HL-60/S4 treated with retinoic acid at 250 ng/mL for 4 days and 3 days (cell line): Measurements from ENCODE around the gene NDUFB2.
"Not testable (repeated sequence)": the region's sequence is repeated elsewhere in the genome, so short reads cannot be mapped to it uniquely, and the experiment has no call there.

Experiments used
- in situ Hi-C: fragments of 300-500 bp; cut with MboI; formaldehyde crosslinking; loops from 2 replicates; pipeline ENCODE4 v1.7.0; 2022; ENCODE audit warnings: low sequenced_read_pairs

Gene NDUFB2

GRCh38 chr7:140696680-140697446, at the start of gene NDUFB2:
TSS of gene NDUFB2 (plus strand) at chr7:140696708. CDS start at chr7:140696745, 37 bp downstream.
- in situ Hi-C loops, result no loop called here

GRCh38 chr7:140646931-140647647, 49.4 kb upstream of the NDUFB2 start:
- in situ Hi-C loops, result no loop called here

DNA sequence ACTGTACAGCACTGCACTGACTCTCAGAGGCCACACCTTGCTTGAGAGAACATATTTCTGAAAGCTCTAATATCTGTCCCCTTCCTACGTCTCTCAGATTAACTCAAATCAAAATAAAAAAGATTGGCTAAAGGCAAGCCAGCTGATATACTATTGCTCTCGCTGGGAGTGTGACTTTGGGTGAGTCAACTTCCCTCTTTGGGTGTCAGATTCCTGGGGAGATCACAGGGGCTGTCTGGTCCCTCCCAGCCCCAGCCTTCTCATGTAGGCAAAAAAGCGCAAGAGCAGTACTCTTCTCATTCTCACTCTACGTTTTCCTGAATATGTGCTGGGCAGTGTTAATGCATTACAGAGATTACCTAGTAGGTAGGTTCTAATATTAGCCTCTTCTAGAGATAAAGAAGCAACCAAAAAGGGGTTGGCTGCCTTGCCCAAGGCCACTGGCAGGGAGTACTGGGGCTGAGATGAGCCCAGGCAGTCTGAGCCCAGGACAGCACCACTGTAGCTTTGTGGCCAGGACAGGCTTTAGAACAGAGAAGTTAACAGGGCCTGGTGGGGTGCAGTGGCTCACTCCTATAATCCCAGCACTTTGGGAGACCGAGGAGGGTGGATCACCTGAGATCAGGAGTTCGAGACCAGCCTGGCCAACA, 46.8 kb upstream of the NDUFB2 start:
- in situ Hi-C loops, result no loop called here

DNA sequence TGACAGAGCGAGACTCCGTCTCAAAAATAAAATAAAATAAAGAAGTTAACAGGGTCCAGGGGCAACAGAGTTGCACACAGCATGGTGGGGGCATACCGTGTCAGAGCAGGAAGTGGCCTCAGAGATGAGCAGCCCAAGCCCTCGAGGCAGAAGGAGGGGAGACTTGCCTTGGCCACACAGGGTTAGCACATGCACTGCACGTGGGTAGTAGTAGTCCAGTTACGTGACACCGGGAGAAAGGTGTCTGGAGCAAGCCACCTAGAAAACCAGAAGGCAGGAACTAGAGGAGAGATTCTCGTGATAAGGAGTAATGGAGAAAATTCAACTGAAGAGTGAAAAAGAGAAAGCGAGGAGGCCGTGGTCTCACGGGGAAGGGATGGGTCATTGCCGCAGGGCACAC, 46.1 kb upstream of the NDUFB2 start:
- in situ Hi-C loops, result no loop called here

DNA sequence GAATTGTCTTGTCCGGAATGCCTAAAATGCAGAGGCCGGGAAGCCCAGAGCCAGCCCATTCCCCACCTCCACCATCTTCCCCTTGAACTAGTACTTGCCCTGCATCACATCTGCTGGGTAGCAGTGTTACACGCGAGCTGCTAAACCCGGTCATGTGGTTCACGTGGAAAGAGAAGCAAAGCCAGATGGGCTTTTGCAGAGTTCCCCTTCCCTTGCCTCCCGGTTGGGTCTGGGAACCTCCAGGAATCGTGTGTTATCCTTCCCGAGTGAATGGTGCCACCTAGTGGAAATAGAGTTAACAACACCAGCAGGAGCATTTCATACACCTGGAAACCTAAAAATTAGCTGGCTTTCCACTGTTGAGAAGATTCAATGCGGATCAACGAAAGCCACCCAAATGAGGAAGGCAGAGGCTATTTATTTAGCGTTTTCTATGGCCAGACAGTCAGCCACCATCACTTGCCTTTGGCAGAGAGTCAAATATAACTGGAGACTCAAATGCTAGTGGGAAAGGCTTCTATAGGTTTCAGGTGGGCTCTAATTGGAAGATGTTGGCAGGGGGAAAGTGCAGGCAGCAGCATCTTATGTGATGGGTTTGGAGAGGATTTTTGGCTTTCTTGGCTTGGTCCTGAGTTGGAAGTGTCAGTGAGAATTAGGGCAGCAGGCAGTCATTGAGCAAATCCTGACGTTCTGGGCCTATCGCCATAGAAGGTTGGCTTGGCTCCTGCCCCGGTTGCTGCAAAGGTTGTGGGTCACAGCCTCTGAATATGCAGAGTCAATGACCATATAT, 43.0 kb upstream of the NDUFB2 start:
- in situ Hi-C loops, result no loop called here

- in situ Hi-C loops, result no loop called here
These were observed 42.5 kb upstream of the NDUFB2 start for GRCh38 chr7:140654109-140654387.

GRCh38 chr7:140654661-140655060, 41.8 kb upstream of the NDUFB2 start:
- in situ Hi-C loops, result no loop called here

DNA sequence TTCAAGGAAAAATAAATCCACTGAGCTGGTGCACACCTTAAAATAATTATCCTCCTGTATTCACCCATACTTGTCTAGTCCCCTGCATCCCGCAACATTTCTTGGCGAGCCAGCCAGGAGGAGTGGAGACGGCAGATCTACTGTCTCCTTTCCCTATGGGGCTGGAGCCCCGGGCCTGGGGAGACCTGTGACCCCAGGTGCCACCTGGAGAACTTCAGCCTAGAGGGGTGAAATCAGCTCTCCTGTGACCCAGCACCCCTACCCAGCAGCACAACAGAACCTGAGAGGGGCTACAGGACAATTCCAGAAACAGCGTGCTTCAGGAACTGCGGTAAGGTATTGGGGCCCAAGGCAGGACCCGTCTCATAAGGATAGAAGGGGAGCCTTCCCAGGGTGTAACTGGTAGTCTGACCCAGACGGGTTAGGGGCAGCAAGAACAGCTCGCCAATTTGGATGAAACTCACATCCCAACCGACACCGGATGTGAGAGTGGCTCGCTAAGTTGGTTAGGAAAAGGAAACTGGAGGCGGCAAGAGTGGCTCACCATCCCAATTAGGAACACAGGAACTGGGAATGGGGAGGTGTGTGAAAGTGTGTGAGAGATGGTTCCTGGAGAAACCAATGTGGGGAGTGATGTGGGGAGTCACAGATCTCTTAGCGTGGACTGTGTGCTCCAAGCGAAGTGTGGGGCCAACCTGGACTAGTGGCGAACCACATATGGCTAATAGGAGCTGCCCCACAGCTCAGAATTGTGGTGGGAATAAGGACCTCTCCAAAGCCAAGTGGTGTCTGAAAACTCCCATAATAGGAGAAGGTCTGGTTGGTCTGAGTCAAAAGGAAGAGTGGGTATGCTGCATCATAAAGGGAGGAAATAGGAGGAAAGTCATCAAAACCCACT, 40.7 kb upstream of the NDUFB2 start:
- in situ Hi-C loops, result no loop called here

GRCh38 chr7:140656548-140657515, 39.7 kb upstream of the NDUFB2 start:
- in situ Hi-C loops, result no loop called here

- in situ Hi-C loops, result no loop called here
These were observed 38.6 kb upstream of the NDUFB2 start for GRCh38 chr7:140657891-140658290.

DNA sequence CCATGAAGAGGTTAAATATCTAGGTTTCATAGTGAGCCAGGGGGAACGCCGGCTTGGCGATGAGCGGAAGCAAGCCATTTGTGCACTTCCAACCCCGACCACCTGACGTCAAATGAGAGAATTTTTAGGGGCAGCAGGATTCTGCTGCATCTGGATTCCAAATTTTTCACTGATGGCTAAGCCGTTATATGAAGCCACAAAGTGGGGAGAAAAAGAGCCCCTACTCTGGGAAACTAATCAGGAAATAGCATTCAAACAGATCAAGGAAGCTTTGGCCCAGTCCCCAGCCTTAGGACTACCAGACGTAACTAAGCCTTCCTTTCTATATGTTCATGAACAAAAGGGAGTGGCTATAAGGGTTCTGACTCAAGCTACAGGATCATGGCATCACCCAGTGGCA, 36.7 kb upstream of the NDUFB2 start:
- in situ Hi-C loops, result no loop called here

DNA sequence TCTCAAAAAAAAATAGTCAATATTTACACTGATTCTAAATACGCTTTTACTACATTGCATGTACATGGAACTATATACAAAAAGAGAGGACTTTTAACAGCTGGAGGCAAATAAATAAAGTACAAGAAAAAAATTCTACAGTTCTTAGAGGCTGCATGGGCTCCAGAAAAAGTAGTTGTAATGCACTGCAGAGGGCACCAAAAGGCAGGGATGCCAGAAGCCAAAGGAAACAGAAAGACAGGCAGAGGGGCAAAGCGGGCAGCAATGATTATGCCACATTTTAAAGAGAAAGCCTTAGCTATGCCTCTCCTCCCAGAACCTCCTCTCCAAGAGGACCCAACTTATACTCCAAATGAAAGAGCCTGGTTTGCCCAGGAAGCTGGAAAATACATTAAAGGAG, 35.4 kb upstream of the NDUFB2 start:
- in situ Hi-C loops, result no loop called here

DNA sequence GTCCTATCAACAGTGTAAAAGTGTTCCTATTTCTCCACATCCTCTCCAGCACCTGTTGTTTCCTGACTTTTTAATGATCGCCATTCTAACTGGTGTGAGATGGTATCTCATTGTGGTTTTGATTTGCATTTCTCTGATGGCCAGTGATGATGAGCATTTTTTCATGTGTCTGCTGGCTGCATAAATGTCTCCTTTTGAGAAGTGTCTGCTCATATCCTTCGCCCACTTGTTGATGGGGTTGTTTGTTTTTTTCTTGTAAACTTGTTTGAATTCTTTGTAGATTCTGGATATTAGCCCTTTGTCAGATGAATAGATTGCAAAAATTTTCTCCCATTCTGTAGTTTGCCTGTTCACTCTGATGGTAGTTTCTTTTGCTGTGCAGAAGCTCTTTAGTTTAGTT, 33.6 kb upstream of the NDUFB2 start:
- in situ Hi-C loops, result not testable (repeated sequence)

DNA sequence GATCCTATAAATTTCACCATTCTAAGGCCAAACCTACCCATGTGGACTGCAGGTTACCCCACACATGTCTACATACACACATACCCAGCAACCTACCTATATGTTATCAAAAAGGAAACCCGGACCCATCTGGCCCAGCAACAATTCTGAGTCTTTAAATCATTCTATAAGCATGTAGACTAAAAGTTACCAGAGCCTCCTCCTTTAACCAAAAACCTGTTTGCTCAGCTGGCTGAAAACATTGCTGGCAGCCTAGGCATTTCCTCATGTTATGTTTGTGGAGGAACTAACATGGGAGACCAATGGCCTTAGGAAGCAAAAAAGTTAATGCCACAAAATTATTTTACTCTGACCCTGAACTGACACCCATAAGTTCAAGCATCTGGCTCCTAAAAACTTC, 29.0 kb upstream of the NDUFB2 start:
- in situ Hi-C loops, result no loop called here

DNA sequence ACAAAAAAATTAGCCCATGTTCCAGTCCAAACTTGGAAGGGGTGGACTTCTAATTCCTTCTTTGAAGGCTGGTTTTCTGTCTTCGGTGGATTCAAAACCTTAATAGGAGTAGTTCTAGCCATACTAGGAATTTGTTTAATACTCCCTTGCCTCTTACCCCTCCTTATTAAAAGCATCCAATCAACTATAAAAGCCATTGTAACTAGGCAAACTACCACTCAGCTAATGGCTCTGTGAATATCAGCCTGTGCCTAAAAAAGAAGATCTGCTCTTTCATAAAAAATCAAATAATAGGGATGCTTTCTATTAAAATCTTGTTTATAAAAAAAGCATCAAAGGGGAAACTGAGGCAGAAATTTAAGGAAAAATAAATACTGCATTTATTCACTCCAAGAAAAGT, 27.9 kb upstream of the NDUFB2 start:
- in situ Hi-C loops, result no loop called here

- in situ Hi-C loops, result no loop called here
These were observed 27.2 kb upstream of the NDUFB2 start for GRCh38 chr7:140669352-140669751.

DNA sequence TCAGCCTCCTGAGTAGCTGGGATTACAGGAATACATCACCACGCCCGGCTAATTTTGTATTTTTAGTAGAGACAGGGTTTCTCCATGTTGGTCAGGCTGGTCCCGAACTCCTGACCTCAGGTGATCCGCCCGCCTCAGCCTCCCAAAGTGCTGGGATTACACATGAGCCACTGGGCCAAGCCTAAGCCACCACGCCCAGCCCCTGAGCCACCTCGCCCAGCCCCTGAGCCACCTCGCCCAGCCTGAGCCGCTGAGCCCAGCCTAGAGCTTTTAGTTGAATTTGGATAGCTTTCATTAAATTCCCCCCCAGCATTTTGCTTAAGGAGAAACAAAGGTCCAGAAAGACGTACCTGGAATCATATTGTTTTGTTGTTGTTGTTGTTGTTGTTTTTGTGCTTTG, 26.6 kb upstream of the NDUFB2 start:
- in situ Hi-C loops, result not testable (repeated sequence)

DNA sequence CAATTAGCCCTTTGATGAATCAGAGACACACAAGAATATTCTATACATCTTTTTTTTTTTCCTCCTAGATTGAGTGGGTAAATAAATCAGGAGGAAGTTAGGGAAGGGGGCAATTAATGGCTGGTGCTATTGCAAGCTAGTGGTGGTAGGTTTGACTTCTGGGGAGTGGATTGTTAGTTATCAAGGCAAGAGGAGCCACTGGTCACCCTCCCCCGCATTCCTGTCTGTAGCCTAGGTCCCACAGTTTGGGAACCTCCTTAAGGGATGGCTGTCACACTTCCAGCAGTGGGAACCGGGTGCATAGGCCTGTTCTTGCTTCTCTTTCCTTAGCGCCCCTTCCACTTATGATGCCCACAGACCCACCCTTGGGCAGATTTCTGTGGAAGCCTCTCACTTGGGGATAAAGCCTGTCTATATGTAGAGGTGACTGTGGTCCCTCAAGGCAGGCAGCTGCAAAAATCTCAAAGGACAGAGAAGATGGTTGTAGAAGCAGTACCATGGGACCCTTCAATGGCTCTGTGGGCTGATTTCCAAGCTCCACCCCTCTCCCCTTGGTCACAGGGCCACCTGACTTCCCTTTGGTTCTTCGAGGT, 26.1 kb upstream of the NDUFB2 start:
- in situ Hi-C loops, result no loop called here

DNA sequence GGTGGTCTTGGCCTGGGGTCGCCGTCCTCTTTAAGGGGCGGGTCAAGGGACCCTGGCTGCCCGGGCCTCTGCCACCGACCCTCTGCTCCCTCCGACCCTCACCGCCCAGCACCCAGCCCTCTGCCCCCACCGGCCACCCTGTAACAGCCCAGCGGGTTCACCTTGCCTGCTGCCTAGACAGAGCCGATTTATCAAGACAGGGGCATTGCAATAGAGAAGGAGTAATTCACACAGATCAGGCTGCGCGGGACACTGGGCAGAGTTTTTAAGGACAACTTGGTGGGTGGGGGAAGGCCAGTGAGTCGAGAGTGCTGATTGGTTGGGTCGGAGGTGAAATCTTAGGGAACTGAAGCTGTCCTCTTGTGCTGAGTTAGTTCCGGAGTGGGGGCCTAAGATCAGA, 24.5 kb upstream of the NDUFB2 start:
- in situ Hi-C loops, result no loop called here
